Mesodermal cell (in vitro differentiated cells): ENCODE data around the gene KLK15.

Experiments used
- H3K27ac ChIP-seq: 2 replicates; pipeline ENCODE4 v1.7.0; 2013; ENCODE audit warnings: mild to moderate bottlenecking, low read depth, low read length, moderate library complexity; ENCODE audit not compliant: severe bottlenecking
- H3K36me3 ChIP-seq: 2 replicates; pipeline ENCODE4 v1.7.1; 2013; ENCODE audit warnings: mild to moderate bottlenecking, low read length, moderate library complexity; ENCODE audit not compliant: control insufficient read depth, insufficient read depth
- H3K4me1 ChIP-seq: one replicate; pipeline ENCODE4 v1.7.1; 2013; ENCODE audit warnings: mild to moderate bottlenecking, low read length; ENCODE audit not compliant: insufficient read depth, control insufficient read depth, poor library complexity, severe bottlenecking
- H3K4me3 ChIP-seq: 2 replicates; pipeline ENCODE4 v1.7.0; 2013; ENCODE audit warnings: low read length, control low read depth, mild to moderate bottlenecking; ENCODE audit not compliant: insufficient read depth, poor library complexity, severe bottlenecking; ENCODE audit errors: extremely low read depth
- H3K9me3 ChIP-seq: 2 replicates; pipeline ENCODE4 v1.7.1; 2013; ENCODE audit warnings: mild to moderate bottlenecking, low read length, moderate library complexity; ENCODE audit not compliant: control insufficient read depth
- WGBS, 2 experiments: methylation state at CpG; one replicate each; pipeline ENCODE4 v1.1.5; 2013; ENCODE audit warnings: missing lambda C conversion rate in 2 of 2; ENCODE audit not compliant: insufficient coverage in 2 of 2; 5-methylcytosine and 5-hydroxymethylcytosine counted together

The KLK15 gene

DNA sequence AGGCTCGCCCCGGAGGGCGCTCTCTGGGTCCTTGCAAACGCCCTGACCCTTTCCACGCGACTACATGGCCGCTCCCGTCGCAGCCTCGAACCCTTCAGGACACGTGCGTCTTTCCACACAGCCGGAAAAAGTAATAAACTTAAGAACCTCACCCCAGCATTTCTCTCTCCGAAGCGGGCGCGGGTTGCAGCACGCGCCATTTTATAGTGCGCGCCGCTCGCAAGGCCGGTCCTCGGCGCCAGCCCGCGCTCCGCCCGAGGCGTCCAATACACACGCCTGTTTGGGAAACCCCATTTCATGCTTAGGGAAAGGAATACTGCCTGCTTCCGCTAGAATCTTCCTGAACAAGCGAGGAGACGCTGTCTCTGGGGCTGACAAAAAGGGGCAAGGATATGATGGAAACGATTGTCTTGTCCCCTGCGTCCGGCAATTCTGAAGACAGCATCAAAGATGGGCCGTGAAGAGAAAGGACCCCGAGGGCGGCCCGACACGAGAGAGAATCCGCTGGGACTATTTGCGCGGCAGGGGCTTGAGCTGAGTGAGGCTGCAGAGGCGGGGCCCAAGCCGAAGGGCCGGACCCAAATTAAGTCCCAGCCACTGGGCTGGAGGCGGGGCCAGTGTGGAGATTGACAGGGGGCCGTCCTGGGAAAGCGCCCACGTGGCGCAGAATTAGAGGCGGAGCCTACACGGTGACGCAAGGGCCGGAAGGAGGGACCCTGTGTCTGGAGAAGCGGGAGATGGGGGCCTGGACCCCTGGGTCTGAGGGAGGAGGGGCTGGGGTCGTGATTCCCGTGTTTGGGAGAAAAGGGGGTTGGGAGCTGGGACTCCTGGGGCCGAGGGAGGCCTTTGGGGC, 28.7 kb downstream of the KLK15 start:
- Histone ChIP-seq H3K4me1 (peaks cover 19% of the 10 kb centered on the region), H3K9me3 (no peaks in the 10 kb centered on the region), H3K4me3 (peak overlapping the region; percentile 68), H3K36me3 (peaks cover 31% of the 10 kb centered on the region), H3K27ac (peak overlapping the region; percentile 100)
- 0 to 1% methylated on average over 48 to 57 of the region's 62 CpGs for WGBS, 2 experiments

DNA sequence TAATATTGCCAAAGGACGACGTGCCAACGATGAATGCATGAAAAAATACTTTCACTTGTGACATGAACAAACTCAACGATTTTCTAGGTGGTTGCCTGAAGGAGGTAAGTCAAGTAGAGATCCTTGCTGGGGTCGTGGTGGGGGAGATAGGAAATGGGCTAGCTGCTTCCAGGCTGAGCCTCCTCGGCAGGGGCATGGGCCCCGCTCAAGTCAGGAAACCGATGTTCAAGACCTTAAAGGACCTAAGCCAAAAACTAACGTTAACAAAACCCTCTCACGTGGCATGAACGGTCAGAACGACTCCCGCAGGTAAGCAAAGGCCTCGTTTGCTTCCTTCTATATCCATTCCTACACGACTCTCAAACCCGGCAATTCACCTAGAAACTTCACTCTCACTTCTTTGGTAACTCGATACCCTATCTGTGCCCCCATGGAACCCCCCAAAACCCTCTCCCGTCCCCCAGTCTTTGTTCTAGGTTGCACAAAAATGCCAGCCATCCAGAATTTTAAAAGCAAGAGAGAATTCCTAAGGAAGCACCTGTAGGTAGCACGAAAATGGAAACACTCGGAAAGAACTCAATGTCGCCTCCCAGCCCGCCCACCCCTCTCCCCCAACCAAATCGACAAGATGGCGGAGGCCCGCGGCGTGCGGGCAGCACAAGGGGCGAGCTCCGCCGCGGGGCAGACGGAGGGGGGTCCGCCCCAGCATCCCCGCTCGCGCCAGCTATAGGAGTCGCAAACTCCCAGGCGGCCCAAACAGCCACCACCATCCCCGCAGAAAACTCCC, 29.5 kb downstream of the KLK15 start:
- H3K4me1 ChIP-seq, result peaks cover 19% of the 10 kb centered on the region
- H3K9me3 ChIP-seq, result no peaks in the 10 kb centered on the region
- WGBS, 2 experiments, result 0 to 1% methylated on average over 14 to 30 of the region's 40 CpGs
- peaks cover 39% of the 10 kb centered on the region for H3K36me3 ChIP-seq
- H3K4me3 ChIP-seq, result peak overlapping the region; percentile 68
- peak overlapping the region; percentile 100 for H3K27ac ChIP-seq

DNA sequence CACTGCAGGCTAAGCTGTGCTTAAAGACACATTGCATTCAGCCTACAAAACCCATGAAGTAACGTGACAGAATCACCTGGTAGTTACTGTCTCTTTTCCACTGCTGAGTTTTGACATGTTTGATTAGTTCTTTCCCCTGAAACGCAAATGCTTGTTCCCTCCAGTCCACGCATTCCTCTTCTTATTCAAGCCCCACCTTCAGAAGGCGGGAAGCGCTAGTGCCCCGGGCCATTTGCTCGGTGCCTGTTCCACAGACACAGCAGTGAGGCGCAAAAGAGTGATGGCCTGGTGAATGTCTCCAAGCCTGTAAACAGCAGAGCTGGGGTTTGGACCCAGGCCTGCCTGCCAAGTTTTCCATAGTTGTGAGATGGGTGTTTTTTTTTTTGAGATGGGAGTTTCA, 32.3 kb downstream of the KLK15 start:
- WGBS, 2 experiments, result 91 to 92% methylated on average over 4 to 8 of the region's 8 CpGs
- peaks cover 65% of the 10 kb centered on the region for H3K36me3 ChIP-seq

DNA sequence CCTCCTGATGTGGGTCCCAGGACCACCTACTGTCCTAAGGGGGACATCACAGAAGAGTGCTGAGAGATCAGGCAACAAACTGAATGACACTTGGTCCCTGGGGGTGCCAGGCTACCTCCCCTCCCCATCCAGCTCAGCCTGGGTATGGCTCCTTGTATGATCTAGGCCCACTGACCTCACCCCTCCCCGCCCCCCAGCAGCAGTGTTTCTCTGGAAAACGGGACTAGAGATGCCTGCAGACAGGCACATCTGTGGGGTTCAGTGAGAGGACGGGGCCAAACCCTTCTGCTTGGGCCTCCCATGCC, 33.9 kb downstream of the KLK15 start:
- peaks cover 15% of the 10 kb centered on the region for H3K4me1 ChIP-seq
- 80 to 90% methylated on average over 2 to 3 of the region's 3 CpGs for WGBS, 2 experiments
- H3K27ac ChIP-seq, result no peak overlapping the region
- H3K9me3 ChIP-seq, result no peaks in the 10 kb centered on the region
- peaks cover 68% of the 10 kb centered on the region for H3K36me3 ChIP-seq
- no peak overlapping the region for H3K4me3 ChIP-seq

More for the DNA sequence above, 32.3 kb downstream of the KLK15 start:
- Histone ChIP-seq H3K9me3 (no peaks in the 10 kb centered on the region), H3K27ac (no peak overlapping the region), H3K4me3 (no peak overlapping the region), H3K4me1 (peaks cover 19% of the 10 kb centered on the region)

DNA sequence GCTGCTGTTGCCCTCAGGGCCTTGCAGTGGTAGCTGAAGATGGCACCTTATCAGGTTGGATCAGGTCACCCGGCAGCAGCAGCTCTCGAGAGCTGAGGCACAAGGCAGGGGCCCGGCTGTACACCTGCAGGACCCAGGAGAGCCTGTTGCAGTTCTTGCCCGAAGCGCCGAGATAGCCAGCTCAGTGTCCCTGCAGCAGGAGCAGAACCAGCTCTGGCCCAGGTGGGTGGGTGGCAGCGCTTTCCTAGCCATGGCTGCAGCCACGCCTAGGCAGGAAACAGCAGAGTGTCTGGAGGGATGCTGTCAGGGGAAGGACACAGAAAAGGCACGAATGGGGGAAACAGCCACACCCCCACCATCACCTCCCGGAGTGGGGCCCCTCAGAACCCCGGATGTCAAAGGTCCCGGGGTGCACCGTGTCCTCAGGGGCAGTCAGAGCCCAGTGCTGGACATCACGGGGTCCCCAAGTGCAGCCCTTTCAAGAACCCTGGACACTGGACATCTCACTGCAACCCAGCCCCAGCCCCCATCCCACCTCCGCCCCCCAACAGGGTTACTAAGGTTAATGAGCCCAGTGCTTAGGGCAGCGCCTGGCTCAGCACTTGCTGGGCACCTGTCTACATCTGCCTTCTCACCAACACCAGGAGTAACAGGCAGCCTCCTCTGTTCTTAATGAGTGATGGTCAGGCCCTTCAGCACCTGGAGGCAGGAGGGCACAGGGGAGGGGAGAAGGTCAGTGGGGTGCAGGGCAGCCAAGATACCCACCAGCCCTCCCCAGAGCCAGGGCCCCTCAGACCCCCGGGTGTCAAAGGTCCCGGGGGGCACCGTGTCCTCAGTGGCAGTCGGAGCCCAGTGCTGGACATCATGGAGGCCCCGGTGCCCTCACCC, 34.5 kb downstream of the KLK15 start:
- Histone ChIP-seq H3K9me3 (no peaks in the 10 kb centered on the region), H3K36me3 (peaks cover 68% of the 10 kb centered on the region), H3K27ac (no peak overlapping the region), H3K4me3 (no peak overlapping the region), H3K4me1 (peaks cover 15% of the 10 kb centered on the region)
- 97 to 98% methylated on average over 14 to 20 of the region's 21 CpGs for WGBS, 2 experiments

DNA sequence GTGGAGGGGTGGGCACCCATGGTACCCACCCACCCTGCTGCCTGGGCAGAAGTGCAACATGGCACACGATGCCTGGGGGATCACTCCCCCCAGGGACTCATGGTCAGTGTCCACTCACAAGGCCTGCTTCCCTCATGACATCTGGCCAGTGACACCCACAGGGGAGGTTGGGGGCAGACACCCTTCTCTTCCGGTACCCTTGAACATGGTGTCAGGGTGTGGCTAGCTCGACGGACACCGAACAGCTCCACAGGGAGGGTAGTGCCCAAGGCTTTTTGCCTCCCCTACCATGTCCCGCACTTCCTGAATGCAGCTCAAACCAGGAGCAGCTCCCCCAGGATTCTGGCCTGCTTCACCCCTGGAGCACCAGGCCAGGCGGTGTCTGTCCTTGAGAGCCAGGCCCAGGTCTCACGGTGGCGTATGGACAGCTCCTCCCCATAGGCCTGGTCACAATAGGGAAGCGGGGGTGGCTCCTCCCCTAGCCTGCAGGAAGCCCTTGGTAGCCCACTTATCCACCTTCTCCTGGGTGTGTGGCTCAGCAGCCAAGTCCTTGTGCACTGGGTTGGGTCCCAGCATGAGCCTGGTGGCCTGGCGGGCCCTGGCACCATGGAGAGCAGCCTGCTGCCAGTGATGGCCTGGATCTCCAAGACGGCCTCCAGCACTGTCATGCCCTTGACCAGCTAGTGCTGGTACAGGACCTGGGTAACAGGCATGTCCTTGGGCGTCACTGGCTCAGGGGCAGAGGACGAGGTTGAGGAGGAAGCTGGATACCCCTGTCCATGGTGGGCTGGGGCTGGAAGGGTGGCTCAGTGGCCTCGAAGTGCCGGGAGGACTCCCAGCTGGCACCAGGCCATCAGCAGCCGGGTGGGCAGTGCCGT, 35.4 kb downstream of the KLK15 start:
- Histone ChIP-seq H3K27ac (no peak overlapping the region), H3K4me3 (no peak overlapping the region), H3K9me3 (no peaks in the 10 kb centered on the region), H3K4me1 (peaks cover 15% of the 10 kb centered on the region), H3K36me3 (peaks cover 67% of the 10 kb centered on the region)
- 93 to 94% methylated on average over 15 to 17 of the region's 18 CpGs for WGBS, 2 experiments

DNA sequence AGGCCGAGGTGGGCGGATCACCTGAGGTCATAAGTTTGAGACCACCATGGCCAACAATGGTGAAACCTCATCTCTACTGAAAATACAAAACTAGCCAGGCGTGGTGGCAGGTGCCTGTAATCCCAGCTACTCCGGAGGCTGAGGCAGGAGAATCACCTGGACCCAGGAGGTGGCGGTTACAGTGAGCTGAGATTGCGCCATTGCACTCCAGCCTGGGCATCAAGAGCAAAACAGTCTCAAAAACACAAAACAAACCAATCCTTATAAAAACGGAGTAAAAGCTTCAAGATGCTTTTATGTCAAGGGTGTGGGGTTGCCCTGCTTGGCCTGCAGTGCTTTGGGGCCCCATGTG, 36.0 kb downstream of the KLK15 start:
- WGBS, 2 experiments, result 93 to 96% methylated on average over 5 of the region's 7 CpGs
- H3K27ac ChIP-seq, result no peak overlapping the region
- no peaks in the 10 kb centered on the region for H3K9me3 ChIP-seq
- no peak overlapping the region for H3K4me3 ChIP-seq
- H3K36me3 ChIP-seq, result peaks cover 62% of the 10 kb centered on the region
- H3K4me1 ChIP-seq, result peaks cover 9% of the 10 kb centered on the region

DNA sequence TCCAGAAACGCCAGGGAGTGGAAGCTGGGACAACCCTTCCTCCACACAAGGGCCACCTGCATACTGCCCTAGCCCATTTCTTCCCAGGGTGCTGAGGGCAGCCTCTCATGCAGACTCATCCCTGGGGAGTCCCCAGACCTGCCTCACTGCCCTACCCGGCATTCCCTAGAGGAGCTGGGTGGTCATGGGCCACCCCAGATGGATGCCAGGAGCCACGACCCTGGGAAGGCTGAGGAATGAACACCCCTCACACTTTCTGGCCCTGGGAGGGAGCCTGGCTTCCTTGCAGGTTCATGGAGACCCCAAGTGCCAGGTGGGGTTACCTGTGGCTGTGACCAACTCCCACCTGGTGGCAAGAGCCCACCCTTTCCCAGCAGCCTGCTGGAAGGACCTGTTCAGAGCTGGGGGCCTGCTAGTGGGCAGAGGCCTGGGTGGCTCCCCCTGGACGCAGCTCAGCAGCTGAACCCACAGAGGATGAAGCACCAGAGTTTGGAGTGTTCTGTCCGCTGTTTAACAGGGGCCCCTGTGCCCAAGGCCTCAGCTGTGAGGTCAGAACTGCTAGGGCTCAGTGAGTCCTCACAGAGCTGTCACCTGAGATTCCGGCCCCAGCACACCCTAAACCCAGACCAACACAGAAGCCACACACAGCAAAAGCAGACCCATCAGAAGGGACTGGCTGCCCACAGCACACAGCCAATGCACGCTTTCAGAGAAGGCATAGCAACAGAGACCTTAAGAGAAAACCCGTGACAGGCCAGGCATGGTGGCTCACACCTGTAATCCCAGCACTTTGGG, 36.5 kb downstream of the KLK15 start:
- Histone ChIP-seq H3K4me1 (peaks cover 4% of the 10 kb centered on the region), H3K36me3 (peaks cover 56% of the 10 kb centered on the region), H3K4me3 (no peak overlapping the region), H3K9me3 (no peaks in the 10 kb centered on the region), H3K27ac (no peak overlapping the region)
- WGBS, 2 experiments, result 90 to 94% methylated on average over 7 to 8 of the region's 8 CpGs

DNA sequence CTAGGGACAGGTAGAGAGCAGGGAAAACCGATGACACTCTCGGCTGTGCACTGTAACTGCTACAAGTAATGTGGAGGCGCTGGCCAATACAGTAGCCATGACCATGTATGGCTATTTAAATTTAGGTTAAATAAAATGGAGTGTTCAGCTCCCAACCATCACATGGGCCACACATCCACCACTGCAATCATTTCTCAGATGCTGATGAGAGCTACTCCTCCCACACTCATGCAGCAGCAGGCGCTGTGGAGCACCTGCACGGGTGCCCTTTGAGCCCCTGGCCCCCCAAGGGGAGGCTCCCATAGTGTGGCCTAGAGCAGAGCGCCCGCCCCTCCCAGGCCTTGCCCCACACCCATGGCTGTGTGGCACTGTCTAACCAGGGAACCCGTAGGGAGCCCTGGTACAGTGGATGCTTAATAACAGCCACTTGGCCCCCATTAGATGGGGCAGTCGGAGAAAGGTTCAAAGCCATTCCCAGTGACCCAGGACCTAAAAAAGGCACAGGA, 37.2 kb downstream of the KLK15 start:
- Histone ChIP-seq H3K4me3 (no peak overlapping the region), H3K4me1 (peaks cover 4% of the 10 kb centered on the region), H3K27ac (no peak overlapping the region), H3K36me3 (peaks cover 52% of the 10 kb centered on the region), H3K9me3 (no peaks in the 10 kb centered on the region)
- WGBS, 2 experiments, result 92 to 99% methylated on average over 5 to 9 of the region's 9 CpGs
